SK-N-MC (cell line): Measurements from ENCODE around the gene BAK1.
"Not testable (repeated sequence)": the region's sequence is repeated elsewhere in the genome, so short reads cannot be mapped to it uniquely, and the experiment has no call there.

ENCODE experiments used
- DNase-seq: peaks from one replicate; pipeline ENCODE4 v3.0.0-alpha.2; 2011; ENCODE audit warnings: low read depth, low spot score
- H3K27ac ChIP-seq: fragments of 200-600 bp; sonication (generic); 2 replicates; pipeline ENCODE4 v1.5.1; 2016; ENCODE audit warnings: mixed run types
- H3K36me3 ChIP-seq: fragments of 200-600 bp; sonication (generic); 2 replicates; pipeline ENCODE4 v1.6.1; 2017; ENCODE audit warnings: antibody characterized with exemption, low read length, mixed read lengths; ENCODE audit not compliant: insufficient read depth
- H3K4me3 ChIP-seq: fragments of 200-600 bp; sonication (generic); 2 replicates; pipeline ENCODE4 v1.5.1; 2016
- H3K9ac ChIP-seq: fragments of 200-600 bp; sonication (generic); 2 replicates; pipeline ENCODE4 v1.8.0; 2017; ENCODE audit warnings: mixed run types, mixed read lengths; ENCODE audit not compliant: insufficient read length
- H3K9me3 ChIP-seq: fragments of 200-600 bp; sonication (generic); 2 replicates; pipeline ENCODE4 v1.6.1; 2017; ENCODE audit warnings: low read depth, mild to moderate bottlenecking, antibody characterized with exemption, low read length, moderate library complexity, mixed read lengths
- EZH2 ChIP-seq: fragments of 200-600 bp; sonication (generic); IDR thresholded peaks from one replicate; pipeline ENCODE4 v1.6.1; 2017; ENCODE audit warnings: antibody characterized with exemption
- FOXP2 ChIP-seq: optimal IDR thresholded peaks from 2 replicates; pipeline ENCODE3; 2011; ENCODE audit warnings: mild to moderate bottlenecking, moderate library complexity; ENCODE audit not compliant: insufficient read depth; ENCODE audit errors: extremely low read length, control extremely low read depth
- POLR2AphosphoS5 ChIP-seq: IDR thresholded peaks from 2 replicates; pipeline ENCODE4 v1.6.1; 2012; ENCODE audit warnings: mild to moderate bottlenecking, low read depth, low read length, borderline replicate concordance

Gene BAK1

GRCh38 chr6:33602180-33602579 is 22.1 kb upstream of the BAK1 start:
- no peak for DNase-seq
- Histone ChIP-seq H3K9me3 (no peaks in the 10 kb centered on the region), H3K9ac (no peak overlapping the region), H3K4me3 (no peak overlapping the region), H3K36me3 (no peaks in the 10 kb centered on the region), H3K27ac (no peak overlapping the region)
- no peak for TF ChIP-seq FOXP2
- TF ChIP-seq EZH2 = no peak
- no peak for TF ChIP-seq POLR2AphosphoS5

GRCh38 chr6:33600761-33601160 is 20.7 kb upstream of the BAK1 start:
- H3K36me3 ChIP-seq = no peaks in the 10 kb centered on the region
- no peak overlapping the region for H3K4me3 ChIP-seq
- no peak for DNase-seq
- no peak overlapping the region for H3K9ac ChIP-seq
- TF ChIP-seq FOXP2 = no peak
- no peak for TF ChIP-seq POLR2AphosphoS5
- no peak for TF ChIP-seq EZH2
- no peaks in the 10 kb centered on the region for H3K9me3 ChIP-seq
- H3K27ac ChIP-seq = no peak overlapping the region

GRCh38 chr6:33599413-33599938 is 19.4 kb upstream of the BAK1 start:
- DNase-seq = no peak
- H3K9me3 ChIP-seq = no peaks in the 10 kb centered on the region
- TF ChIP-seq FOXP2 (no peak), EZH2 (no peak), POLR2AphosphoS5 (no peak)
- H3K4me3 ChIP-seq = no peak overlapping the region
- no peak overlapping the region for H3K27ac ChIP-seq
- no peaks in the 10 kb centered on the region for H3K36me3 ChIP-seq
- no peak overlapping the region for H3K9ac ChIP-seq

- TF ChIP-seq FOXP2 = no peak
- no peak for TF ChIP-seq POLR2AphosphoS5
- no peak for TF ChIP-seq EZH2
- Histone ChIP-seq H3K27ac (no peak overlapping the region), H3K36me3 (no peaks in the 10 kb centered on the region), H3K9me3 (no peaks in the 10 kb centered on the region), H3K4me3 (no peak overlapping the region), H3K9ac (no peak overlapping the region)
- DNase-seq = no peak
These were observed 17.7 kb upstream of the BAK1 start for GRCh38 chr6:33597551-33598322.

GRCh38 chr6:33596894-33597293 is 16.8 kb upstream of the BAK1 start:
- not testable (repeated sequence) for DNase-seq, H3K9me3 ChIP-seq, H3K4me3 ChIP-seq, H3K9ac ChIP-seq, H3K27ac ChIP-seq, H3K36me3 ChIP-seq

GRCh38 chr6:33595001-33595846 is 15.1 kb upstream of the BAK1 start:
- Histone ChIP-seq H3K9ac (no peak overlapping the region), H3K27ac (no peak overlapping the region), H3K36me3 (no peaks in the 10 kb centered on the region), H3K9me3 (no peaks in the 10 kb centered on the region), H3K4me3 (no peak overlapping the region)
- DNase-seq = no peak
- TF ChIP-seq POLR2AphosphoS5 (no peak), FOXP2 (no peak), EZH2 (no peak)

- TF ChIP-seq EZH2 = no peak
- H3K27ac ChIP-seq = no peak overlapping the region
- no peak overlapping the region for H3K4me3 ChIP-seq
- DNase-seq = no peak
- no peak overlapping the region for H3K9ac ChIP-seq
- no peaks in the 10 kb centered on the region for H3K9me3 ChIP-seq
- H3K36me3 ChIP-seq = no peaks in the 10 kb centered on the region
These were observed 13.3 kb upstream of the BAK1 start for GRCh38 chr6:33593414-33593727.

- Histone ChIP-seq H3K36me3 (no peaks in the 10 kb centered on the region), H3K4me3 (no peak overlapping the region)
These were observed 12.7 kb upstream of the BAK1 start for GRCh38 chr6:33592595-33593413.

More at GRCh38 chr6:33592595-33593413, 12.7 kb upstream of the BAK1 start:
- Histone ChIP-seq H3K9me3 (no peaks in the 10 kb centered on the region), H3K27ac (no peak overlapping the region), H3K9ac (no peak overlapping the region)
- no peak for DNase-seq
- TF ChIP-seq EZH2 = no peak
